Vagina (tissue), 2 donors: ENCODE measurements around the gene FHL2.

Source experiments
- CTCF ChIP-seq, 3 experiments: fragments of 450-650 bp in 2 of 3; fragments of 200-600 bp in 1 of 3; sonication (generic) in 1 of 3; IDR thresholded peaks; one replicate each; pipeline ENCODE4 v1.5.1; 2017 to 2019; ENCODE audit warnings: antibody characterized with exemption in 3 of 3, mild to moderate bottlenecking in 2 of 3, moderate library complexity in 2 of 3
- POLR2A ChIP-seq, 2 donors: fragments of 450-650 bp; IDR thresholded peaks; one replicate each; pipeline ENCODE4 v1.6.1; 2017; ENCODE audit warnings: antibody characterized with exemption in 2 of 2, mild to moderate bottlenecking in 2 of 2, moderate library complexity in 2 of 2

- TF ChIP-seq CTCF (IDR thresholded peaks at IDR 0.05) (no peak), POLR2A (IDR thresholded peaks at IDR 0.05) (no peak)
These were observed 14.4 kb upstream of the FHL2 start for GRCh38 chr2:105413206-105413605.
